ENCODE data around the gene TWSG1. TPM values are rescaled to one million over a fixed set of nuclear protein-coding genes. Genes with fewer than 3 reads are reported as not detected.
"Not testable (repeated sequence)": the region's sequence is repeated elsewhere in the genome, so short reads cannot be mapped to it uniquely, and the experiment has no call there.

The TWSG1 gene
- total and polyA plus RNA-seq, 12 donors, result 10.1 to 33.5 (median 23.3) TPM

GRCh38 chr18:9431296-9431695 lies 96.7 kb downstream of the TWSG1 start:
- Histone ChIP-seq H3K4me3 (no peak overlapping the region), H3K4me1 (replicated peaks in 1 of 2) (no peaks in the 10 kb centered on the region), H3K27ac (no peak overlapping the region), H3K27me3 (no peaks in the 10 kb centered on the region), H3K36me3 (replicated peaks in 1 of 2) (no peaks in the 10 kb centered on the region), H3K9me3 (replicated peaks in 1 of 3) (no peaks in the 10 kb centered on the region)
- no peak for DNase-seq
- intact Hi-C loops (cut with DNase I), result no loop called here
- WGBS, 4 donors, result 87 to 94% (median 90%) methylated on average over 6 of the region's 6 CpGs
- TF ChIP-seq POLR2A (IDR thresholded peaks at IDR 0.05), result no peak
- TF ChIP-seq CTCF (IDR thresholded peaks at IDR 0.05), result no peak

DNA sequence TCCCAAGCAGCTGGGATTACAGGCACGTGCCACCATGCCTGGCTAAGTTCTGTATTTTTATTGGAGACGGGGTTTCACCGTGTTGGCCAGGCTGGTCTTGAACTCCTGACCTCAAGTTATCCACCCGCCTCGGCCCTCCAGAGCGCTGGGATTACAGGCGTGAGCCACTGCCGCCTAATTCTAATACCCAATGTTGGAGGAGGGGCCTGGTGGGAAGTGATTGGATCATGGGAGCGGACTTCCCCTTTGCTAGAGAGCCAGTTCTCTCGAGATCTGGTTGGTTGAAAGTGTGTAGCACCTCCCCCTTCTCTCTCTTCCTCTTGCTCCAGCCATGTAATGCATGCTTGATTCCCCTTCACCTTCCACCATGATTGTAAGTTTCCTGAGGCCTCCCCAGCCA lies 98.5 kb downstream of the TWSG1 start:
- H3K27ac ChIP-seq; intact Hi-C loops (cut with DNase I); H3K27me3 ChIP-seq: not testable (repeated sequence)

DNA sequence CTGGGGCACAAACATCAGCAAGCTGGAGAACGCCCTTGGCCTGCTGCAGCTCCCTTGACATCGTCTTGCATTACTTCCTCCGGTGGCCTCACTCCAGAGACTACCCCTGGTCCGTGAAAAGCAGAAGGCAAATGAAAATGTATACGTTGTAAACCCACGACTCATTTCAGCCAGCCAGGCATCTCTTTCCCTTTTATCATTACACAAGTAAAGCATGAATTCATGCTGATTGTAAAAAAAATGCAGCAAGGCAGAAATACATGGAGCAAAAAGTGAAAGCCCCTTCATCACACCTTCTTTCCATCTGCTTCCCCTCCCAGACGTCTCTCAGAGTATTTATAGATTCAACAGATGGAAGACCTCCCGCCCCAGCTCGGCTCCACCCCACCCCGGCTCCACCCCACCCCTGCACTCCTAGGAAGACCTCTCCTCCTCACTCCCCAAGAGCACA lies 99.1 kb downstream of the TWSG1 start:
- H3K27me3 ChIP-seq, result no peaks in the 10 kb centered on the region
- intact Hi-C loops (cut with DNase I), result no loop called here
- TF ChIP-seq CTCF (IDR thresholded peaks at IDR 0.05), result no peak
- TF ChIP-seq POLR2A (IDR thresholded peaks at IDR 0.05), result no peak
- no peaks in the 10 kb centered on the region for H3K9me3 ChIP-seq (replicated peaks in 1 of 3)
- WGBS, 4 donors, result 25 to 35% (median 29%) methylated on average over 10 of the region's 10 CpGs
- no peak overlapping the region for H3K27ac ChIP-seq
- H3K4me1 ChIP-seq (replicated peaks in 1 of 2), result no peaks in the 10 kb centered on the region
- DNase-seq, result no peak
- H3K4me3 ChIP-seq, result no peak overlapping the region
- no peaks in the 10 kb centered on the region for H3K36me3 ChIP-seq (replicated peaks in 1 of 2)

More for the DNA sequence above, 98.5 kb downstream of the TWSG1 start:
- not testable (repeated sequence) for H3K4me3 ChIP-seq; DNase-seq; H3K9me3 ChIP-seq (replicated peaks in 1 of 3); H3K4me1 ChIP-seq (replicated peaks in 1 of 2); H3K36me3 ChIP-seq (replicated peaks in 1 of 2)
- 89 to 91% (median 90%) methylated on average over 7 to 10 of the region's 10 CpGs for WGBS, 4 donors

DNA sequence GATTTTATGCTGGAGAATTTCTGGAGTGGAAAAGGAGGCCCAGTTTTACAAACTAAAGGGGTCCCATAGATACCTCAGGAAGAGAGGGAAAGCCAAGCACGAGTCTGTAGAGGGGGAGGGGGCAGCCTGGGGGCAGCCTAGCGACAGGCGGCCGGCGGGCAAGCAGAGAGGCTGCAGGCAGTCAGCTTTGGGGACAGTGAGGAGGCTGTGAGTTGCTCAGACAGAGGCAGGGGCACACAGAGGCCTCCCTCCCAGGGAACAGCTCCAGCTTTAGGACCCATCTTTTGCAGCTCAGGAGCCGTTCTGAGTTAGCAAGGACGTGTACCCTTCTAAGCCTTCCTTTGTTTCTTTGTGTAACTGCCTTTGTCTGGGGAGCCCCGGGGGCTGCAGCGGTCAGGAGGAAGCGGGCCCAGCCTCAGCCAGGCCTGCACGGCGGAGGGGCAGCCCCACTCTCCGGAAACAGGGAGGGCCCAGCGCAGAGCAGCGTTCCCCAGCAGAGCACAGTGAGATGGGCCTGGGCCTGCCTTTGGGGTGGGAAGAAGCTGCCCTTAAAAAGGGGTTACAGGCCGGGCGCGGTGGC lies 99.6 kb downstream of the TWSG1 start:
- intact Hi-C loops (cut with DNase I), result no loop called here
- 68 to 76% (median 74%) methylated on average over 16 to 18 of the region's 18 CpGs for WGBS, 4 donors
- H3K4me3 ChIP-seq, result no peak overlapping the region
- no peak overlapping the region for H3K27ac ChIP-seq
- H3K4me1 ChIP-seq (replicated peaks in 1 of 2), result no peaks in the 10 kb centered on the region
- H3K9me3 ChIP-seq (replicated peaks in 1 of 3), result no peaks in the 10 kb centered on the region
- H3K36me3 ChIP-seq (replicated peaks in 1 of 2), result no peaks in the 10 kb centered on the region
- no peaks in the 10 kb centered on the region for H3K27me3 ChIP-seq
- TF ChIP-seq POLR2A (IDR thresholded peaks at IDR 0.05), result no peak
- no peak for TF ChIP-seq CTCF (IDR thresholded peaks at IDR 0.05)
- DNase-seq, result no peak

DNA sequence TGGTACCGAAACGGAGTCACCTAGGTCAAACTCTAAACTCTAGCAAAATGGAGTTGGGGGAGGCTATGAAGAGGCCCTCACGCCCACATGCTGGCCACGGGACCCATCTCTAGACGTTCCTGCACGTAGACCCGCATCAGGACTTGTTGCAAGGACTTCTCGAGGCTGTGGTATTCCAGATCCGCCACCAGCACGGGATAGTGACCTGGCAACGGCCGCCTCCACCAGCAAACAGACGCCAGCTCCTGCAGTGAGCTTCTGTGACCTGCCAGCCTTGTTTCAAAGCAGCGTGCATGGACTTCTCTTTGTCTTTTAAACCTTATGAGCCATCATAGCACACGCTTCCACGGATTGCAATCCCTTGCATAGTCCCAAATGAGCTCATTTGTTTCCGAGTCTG lies 100.5 kb downstream of the TWSG1 start:
- Histone ChIP-seq H3K27me3 (no peaks in the 10 kb centered on the region), H3K27ac (no peak overlapping the region), H3K4me3 (no peak overlapping the region), H3K4me1 (replicated peaks in 1 of 2) (no peaks in the 10 kb centered on the region), H3K9me3 (replicated peaks in 1 of 3) (no peaks in the 10 kb centered on the region), H3K36me3 (replicated peaks in 1 of 2) (no peaks in the 10 kb centered on the region)
- intact Hi-C loops (cut with DNase I), result no loop called here
- WGBS, 4 donors, result 93 to 97% (median 96%) methylated on average over 17 of the region's 17 CpGs
- DNase-seq, result no peak
- TF ChIP-seq POLR2A (IDR thresholded peaks at IDR 0.05), result no peak
- TF ChIP-seq CTCF (IDR thresholded peaks at IDR 0.05), result no peak

Measured in adrenal gland (tissue), 12 donors.